IPS-NIHi7 (cell line): Measurements from ENCODE around the gene MYLK.

Source experiments
- DNase-seq: peaks from one replicate; pipeline ENCODE4 v3.0.0; 2012; ENCODE audit warnings: mixed read lengths; ENCODE audit errors: extremely low spot score

Gene MYLK

DNA sequence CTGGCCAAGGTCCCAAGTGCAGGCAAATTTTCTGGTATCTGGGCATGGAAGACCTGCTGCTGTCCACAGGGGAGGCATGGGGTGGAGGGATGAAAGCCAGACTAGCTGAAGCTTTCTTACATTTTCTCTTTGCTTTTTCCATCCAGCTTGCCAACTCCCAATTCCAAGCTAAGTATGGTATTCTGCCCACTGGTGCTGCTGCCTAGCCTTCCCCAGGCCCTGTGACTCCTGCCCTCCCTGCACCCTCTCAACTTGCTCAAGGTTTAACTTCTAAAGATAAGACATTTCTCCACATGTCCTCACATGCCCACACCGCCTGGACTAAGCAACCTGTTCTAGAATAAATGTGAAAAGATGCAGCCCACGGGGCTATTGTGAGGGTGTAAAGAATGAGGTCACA is 239.8 kb downstream of the MYLK start:
- no peak for DNase-seq

DNA sequence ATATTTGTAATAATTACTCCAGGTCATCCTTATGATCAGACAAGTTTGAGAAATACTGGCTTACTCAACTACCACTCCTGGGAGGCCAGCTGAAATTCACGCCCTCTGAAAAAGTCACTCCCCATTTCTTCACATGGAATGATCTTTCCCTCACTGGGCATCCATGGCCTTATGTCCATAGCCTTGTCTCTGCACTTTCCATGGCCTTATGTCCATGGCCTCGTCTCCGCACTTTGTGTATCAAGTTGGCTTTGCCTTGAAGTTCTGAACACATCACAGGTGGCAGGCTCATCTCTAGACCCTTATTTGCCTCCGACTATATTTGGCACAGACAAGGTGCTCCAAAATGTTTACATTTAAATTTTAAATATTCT is 241.2 kb downstream of the MYLK start:
- no peak for DNase-seq

DNA sequence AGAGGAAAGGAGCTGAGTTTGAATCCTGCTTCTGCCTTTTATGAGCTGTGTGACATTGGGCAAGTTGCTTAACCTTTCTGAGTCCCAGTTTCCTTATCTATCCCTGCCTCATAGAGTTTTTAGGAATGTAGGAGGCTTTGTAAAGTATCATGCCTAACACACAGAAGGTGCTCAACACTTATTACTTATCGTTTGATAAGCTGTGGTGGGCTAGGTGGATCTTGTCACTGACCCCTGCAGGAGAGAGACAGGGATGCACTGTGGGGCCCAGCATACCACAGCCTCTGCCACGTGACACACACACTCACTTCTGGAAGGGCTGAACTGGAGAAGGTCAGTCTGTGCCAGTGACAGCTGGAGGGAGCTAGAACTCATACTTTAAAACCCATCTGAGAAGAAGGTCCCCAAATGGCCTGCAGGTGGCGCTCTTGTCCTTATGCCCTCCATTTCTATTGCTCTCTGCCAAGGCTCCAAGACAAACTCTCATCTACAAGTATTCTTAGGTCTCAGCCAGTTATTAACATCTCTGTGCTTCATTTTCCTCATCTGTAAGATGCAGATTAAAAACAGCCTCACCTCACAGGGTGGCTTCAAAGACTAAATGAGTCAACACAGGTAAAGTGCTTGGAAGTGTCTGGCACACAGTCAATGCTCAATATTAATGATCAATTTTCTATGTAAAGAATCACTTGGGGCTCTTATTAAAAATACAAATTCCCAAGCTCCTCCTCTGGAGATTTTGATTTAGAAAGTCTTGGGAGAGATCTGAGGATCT is 241.8 kb downstream of the MYLK start:
- DNase-seq = peak; percentile 93

DNA sequence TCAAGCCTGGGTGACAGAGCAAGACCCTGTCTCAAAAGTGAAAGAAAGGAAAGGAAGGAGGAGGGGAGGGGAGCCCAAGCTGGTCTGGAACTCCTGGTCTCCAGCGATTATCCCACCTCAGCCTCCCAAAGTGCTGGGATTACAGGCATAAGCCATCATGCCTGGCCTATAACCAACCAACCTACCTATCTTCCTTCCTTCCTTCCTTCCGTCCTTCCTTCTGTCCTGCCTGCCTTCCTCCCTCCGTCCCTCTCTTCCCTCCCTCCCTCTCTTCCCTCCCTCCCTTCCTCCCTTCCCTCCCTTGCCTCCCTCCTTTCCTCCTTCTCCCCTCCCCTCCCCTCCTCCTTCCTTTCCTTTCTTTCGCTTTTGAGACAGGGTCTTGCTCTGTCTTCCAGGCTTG is 242.6 kb downstream of the MYLK start:
- no peak for DNase-seq

DNA sequence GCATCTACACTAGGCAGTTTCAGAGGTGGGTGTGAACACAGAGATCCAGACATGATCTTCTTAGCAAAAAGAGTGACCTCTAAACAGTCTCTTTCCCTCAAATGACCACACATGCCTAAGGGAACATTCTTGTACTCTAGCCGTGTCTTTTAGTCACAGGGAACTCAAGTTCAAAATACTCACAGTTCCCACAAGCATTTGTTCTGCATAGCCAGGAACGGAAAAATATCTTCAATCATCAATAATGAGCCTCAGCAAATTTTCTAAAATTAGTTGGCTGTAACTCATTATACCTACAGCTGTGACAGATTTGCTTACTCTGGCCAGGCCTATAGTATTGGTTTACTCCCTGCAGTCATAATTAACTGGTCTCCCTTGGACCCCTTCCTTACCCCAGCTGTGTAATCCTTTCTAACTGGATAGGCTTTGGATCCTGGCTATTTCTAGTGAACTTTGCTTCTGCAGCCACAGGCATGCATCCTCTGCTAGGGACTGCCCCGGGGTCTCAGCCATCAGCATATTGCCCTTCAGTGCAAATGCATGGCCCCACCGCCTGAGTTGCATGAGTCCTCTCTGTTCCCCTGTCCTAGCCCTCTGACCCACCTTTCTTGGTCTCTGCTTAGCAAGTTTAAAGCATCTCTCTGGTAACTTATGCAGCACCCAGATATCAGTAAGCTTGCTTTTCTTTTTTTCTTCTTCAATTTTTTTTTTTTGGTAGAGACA is 243.2 kb downstream of the MYLK start:
- DNase-seq = no peak

DNA sequence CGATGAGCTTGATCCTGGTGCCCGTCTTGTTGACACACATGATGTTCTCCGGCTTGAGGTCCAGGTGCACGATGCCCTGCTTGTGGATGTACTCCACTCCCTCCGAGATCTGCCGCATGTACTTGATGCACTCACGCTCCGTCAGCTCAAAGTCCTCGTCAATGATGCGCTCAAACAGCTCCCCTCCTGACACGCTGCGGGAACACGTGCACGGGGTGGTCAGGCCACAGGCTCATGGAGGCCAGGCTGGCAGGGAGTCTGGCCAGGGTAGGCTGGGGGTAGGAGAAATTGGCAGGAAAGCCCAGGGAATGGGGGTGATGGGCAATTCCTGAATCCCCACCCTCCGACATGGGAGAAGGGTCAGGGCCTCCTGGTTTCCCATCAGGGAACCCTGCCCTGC is 243.8 kb downstream of the MYLK start:
- DNase-seq = no peak

DNA sequence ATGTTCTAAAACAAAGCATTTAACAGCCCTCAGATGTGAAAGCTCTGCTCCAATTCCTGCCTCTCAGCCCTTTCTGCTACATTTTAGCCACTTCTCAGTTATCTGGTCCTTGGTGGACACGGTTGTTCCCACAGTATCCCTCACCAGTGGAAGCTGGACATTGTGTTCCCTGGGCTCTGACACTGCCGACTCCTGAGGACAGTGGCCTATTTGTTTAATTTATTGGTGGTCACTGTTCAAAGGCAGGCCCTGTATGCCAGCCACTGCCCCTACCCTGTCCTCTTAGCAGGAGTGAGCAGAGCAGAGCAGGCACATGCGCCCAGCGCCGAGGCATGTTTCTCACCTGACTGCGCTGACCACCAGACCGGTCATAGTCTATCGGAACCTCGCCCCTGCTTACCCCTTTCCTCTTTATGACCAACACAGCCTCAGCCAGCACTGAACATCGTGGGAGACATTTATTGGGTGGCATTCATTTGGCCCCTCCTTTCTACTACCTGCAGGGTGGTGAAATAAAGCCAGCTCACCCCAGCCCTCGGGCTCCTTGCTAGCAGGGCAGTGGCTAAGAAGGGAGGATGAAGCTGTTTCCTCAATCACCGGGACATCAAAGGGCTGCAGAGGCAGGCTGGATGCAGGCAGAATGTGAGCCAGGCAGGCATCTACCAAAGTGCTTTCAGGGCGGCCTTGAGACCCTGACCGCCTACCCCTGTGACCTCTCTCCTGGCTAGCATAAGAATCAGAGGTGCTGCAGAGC is 245.0 kb downstream of the MYLK start:
- no peak for DNase-seq

DNA sequence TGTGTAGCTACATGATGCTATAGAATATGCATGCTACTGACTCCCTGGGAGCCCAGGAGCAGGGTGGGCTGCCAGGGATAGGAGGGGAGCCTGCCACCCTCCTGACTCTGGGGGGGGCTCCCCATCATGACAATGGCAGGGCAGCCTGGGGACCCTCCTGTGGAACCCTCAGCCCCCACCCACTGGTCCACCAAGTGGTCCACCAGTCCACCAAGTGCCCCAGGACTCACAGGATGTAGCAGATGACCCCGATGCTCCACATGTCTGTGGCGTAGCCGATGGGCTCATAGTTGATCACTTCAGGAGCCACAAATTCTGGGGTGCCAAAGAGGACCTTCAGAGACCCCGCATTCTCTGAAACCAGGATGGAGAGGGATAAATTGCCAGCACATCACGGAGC is 246.3 kb downstream of the MYLK start:
- no peak for DNase-seq

DNA sequence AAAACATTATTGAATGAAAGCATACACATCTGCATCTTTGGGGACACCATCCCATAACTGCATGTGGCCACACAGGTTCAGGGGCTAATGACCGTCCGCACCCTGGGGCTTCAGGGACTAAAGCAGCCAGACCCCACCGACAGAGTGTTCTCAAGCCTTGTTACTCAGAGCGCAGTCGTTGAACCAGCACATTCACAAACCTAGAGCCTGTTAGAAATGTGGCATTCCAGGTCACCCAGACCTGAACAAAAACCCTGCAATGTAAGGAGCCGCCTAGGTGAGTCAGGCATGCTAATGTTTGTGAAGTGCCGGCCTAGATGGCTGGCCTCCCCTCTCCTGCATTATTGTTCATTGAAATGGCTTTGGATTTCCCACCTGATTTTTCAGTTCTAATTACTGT is 247.0 kb downstream of the MYLK start:
- DNase-seq = peak; percentile 41

DNA sequence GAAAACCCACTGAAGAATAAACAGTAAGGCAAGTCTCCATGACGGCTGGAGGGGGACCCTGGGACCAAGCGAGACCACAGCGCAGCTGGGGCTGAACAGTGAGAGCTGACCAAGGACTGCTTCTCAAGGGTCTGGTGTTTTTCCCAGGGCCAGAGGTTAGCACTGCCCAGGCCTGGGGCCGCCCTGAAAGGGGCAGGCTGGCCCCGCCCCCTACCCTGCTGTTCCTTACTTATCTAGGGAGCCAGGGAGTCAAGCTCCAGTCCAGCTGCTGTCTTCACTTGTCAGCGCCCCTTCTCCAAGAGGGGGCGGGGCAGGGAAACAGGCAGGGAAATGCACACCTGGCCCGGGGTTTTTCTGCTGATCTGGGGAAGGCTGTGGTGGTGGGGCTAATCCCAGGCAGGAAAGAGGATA is 247.7 kb downstream of the MYLK start:
- peak; percentile 90 for DNase-seq

DNA sequence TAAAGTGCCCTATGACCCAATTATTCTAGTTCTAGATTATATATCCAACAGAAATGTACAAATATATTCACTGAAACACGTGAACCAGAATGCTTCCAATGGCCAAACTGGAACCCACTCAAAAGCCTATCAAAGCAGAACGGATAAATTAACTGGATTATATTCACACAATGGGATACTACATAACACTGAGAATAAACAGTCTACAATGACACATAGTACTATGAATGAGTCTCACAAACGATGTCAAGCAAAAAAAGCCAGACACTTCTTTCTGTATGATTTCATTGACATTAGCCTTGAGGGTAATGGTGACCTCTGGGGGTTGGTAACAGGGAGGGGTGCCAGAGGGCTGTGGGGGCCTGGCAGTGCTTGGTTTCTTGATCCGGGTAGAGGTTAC is 248.4 kb downstream of the MYLK start:
- no peak for DNase-seq

DNA sequence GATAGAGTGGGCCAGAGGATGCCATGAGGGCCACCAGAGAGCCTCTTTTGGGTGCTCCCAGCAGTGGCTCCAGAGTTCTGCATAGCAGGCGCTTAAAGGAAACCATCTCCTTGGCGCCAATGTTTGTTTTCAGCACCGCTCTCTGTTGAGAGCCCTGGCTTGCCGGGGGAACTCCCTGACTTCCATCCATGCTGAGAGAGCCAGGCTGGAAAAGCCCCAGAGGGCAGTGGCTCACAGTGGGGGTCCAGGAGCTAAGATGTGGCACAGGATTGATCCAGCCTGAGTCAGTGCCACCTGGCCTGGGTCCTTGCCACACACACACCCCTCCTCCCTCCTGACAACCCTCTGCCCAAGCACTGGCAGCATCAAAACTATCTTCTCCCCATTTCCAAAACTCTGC is 248.9 kb downstream of the MYLK start:
- DNase-seq = no peak

DNA sequence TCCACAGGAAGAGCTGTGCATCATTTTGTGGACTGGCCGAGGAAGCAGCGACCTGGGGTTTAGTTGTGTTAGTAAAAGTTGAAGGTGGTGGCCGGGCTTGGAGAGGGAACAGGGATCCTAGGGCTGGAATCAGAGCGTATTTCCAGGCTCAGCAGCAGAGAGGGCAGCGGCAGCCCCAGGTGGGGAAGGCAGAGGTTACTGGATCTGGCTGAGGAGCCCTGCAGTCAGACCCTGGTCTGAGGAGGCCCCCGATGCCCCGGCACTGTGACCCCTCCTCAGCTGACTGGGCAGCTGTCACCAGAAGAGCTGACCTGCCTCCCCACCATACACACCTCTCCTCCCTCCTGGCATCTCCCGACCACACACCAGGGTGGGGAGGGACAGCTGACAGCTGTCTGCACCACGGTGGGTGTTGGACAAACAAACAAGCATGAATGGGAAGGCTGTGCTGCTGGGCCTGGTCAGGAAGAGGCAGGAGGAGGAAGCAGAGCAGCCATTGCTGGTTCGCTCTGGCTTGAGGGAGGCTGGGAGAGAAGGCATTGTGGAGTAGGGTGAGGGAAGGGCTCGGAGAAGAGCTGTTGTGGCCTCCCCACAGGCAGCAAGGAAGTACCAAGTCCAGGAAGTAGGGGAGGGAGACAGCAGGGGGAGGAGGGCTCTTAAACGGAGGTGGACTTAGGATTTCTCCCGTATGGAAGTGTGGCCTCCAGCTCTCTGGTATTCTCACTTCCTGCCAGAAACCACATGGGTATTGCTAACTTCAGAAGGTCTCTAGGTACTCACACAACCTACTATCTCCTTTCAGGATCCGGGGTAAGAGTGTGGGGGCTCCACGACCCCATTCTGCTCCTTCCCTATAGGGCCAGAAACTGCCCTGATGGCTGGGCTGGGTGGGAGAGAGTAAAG is 249.7 kb downstream of the MYLK start:
- no peak for DNase-seq

DNA sequence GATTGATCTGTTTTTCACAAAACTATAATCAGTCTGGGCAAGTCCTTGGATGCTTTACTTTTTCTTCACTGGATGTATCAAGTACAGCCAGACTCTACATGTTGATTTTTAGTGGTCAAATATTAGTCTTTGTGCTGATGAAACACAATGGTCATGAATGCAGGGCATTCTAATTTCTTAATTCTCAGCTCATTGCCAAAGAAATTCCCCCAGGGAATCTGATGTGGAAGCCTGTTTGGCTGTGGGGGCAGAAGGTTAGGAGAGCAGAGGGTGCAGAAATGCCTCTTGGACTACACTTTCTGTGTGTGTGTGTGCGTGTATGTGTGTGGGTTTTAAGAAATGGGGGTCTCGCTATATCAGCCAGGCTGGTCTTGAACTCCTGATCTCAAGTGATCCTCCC is 250.6 kb downstream of the MYLK start:
- DNase-seq = no peak

DNA sequence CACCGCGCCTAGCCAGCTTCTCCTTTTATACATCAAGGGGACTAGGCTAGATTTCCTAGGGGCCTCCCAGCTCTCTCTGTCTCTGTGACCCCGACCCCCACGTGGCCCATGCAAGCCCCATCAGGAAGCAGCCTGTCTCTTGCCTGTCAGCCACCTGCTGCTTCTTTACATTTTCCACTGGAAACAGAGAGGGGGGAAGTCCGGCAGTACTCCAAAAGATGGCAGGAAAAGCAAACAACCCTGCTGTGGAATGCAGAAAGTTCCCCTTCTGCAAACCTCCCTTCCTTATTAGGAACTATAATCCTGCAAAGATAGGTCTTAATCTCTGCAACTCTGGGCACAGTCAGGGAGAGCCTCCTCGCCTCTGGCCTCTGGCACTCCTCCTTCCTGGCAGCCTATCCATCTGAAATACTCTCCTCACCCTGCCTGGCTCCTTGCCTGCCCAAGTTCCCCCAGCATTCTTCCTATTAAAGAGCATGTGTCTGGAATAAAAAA is 251.9 kb downstream of the MYLK start:
- peak; percentile 42 for DNase-seq

DNA sequence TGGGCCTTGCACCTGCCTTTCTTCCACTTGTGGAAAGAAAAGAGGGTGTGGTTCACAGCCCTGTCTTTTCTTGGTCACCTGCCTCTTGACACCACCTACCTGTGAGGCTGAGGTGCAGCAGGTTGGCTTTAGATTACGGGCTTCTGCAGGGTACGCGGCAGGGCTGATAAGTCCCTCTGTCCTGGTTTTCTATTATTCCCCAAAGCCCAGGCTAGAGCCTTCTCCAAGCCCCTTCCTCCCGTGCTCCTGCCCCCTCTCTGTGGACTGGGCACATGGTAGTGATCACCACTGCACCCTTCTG is 254.4 kb downstream of the MYLK start:
- DNase-seq = peak; percentile 52

DNA sequence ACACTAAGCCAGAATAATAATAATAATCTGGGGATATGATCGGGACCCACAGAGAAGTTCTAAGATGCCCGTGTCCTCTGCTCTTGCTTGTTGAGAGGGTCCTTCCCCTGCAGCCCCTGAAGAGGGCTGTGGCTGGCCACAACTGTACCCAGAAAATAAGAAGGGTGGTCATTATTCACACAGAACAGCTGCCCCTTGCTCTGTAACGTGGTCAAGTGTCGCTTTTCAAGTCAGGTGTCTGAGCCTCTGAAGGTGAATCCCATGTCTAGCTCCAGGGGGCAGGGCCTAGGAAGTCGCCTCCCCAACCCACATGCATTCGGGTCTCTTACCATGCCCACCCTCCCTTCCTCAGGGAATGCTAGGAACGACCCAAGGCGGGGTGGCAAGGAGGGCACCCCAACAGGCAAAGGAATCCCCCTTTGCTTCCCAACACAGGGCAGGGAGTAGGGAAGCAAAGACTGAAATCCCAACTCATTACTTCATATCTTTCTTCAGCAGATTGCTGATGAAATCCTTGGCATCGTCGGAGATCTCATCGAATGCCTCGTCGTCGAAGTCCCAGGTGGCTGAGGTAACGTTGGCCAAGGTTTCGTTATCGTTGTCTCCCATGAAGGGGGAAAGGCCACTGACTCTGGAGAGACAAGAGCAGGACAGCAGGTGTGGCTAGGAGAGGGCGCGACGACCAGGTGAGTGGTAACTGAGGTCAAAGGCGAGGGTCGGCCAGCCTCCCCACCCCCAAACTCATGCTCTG is 255.0 kb downstream of the MYLK start:
- no peak for DNase-seq

DNA sequence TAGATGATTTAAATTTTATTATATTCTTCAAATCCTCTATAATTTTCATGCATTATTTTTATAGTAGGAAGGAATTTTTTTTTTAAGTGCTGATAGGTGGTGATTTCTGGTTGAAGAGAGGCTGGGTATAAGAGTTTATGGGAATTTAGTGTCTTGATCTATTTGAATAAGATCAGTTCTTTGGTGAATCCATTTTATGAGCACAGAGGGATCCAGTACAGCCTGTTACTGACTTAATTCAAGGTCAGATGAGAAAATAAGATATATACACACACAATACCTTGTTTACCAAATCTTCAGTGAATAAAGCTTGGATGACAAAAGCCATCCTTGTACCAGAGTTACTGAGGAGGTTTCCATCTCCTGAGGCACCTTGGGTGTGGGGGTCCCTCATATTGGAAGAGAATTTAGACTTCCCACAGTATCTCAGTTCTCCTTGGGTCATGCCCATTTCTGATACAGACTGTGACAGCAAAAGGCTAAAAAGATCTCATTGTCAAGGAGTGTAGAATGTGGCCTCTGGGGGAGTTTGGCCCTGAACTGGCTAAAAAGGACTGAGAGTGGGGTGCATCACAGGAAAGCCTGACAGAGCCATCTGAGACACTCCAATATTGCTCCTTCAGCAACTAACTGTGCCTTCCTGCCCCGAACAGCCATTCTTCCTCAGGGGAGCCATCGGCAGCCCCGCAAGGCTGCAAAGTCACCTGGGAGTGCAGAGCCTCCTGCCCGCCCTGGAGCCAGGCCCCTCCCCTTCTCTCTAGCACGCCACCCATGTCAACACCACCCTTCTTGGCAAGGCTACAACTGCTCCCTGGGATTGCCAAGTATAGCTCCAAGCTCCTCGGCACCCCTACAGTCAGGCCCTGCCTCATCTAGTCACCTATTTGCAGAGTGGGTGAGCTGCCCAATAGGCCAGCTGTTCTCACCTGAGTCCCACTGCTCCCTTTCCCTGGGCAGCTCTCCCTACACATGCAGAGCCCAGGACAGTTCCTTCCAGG is 256.2 kb downstream of the MYLK start:
- no peak for DNase-seq

DNA sequence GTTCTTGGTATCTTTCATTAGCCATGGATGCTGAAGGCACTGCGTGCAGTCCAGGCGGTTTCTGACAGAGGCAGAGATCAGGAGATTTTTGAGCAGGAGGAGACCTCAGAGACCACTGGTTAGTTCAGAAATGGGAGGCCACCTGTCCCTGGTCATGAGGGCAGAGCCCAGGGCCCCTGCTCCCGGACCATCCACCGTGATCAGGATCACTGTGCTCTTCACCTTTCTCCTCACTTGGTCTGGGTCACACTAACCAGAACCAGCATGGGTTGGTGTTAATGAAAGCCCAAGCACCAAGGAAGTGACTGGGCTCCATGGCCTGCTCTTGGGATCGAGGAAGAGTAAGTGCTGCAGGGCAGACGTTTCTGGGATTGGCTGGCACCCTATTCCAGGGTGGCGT is 257.3 kb downstream of the MYLK start:
- DNase-seq = no peak

DNA sequence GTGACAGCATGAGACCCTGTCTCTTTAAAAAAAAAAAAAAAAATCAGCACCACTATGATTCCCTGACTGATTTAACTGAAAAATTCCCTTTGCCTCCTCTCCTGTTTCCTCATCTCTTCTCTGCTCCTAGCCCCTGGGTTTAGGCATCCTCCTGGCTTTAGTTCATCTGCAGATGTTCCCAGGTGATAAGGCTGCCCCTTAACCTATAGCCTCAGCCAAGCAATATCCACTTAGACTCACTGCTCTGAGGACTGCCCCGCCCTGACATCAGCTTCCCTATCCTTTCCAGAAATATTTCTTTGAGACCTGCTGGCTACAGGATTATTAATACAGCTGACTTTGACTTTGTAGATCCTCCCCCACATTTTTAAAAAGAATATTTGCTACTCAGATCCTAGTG is 259.8 kb downstream of the MYLK start:
- DNase-seq = no peak
